Erythroblast (primary cell): ENCODE data around the gene DDIAS.

Source experiments
- GATA1 ChIP-seq: IDR thresholded peaks from 2 replicates; pipeline ENCODE4 v1.6.1; 2011; ENCODE audit warnings: low read depth, mild to moderate bottlenecking, control low read depth, low read length, moderate library complexity
- POLR2A ChIP-seq: IDR thresholded peaks from 2 replicates; pipeline ENCODE4 v1.6.1; 2011; ENCODE audit warnings: mild to moderate bottlenecking, low read length

- TF ChIP-seq POLR2A (no peak), GATA1 (no peak)
Observed at GRCh38 chr11:82978422-82979099, 77.0 kb downstream of the DDIAS start.
